Activated naive CD8-positive, alpha-beta T cell (primary cell): Measurements from ENCODE around the gene VPS52.
A peak's percentile ranks its signal among the peaks of the same experiment; 100 is the strongest.

ENCODE experiments used
- H3K27ac Mint-ChIP-seq: one replicate; pipeline ENCODE4 v1.8.0; 2021; ENCODE audit warnings: mixed read lengths
- H3K27me3 Mint-ChIP-seq: one replicate; pipeline ENCODE4 v1.8.0; 2021; ENCODE audit warnings: mixed read lengths
- H3K36me3 Mint-ChIP-seq: one replicate; pipeline ENCODE4 v1.8.0; 2021; ENCODE audit warnings: mixed read lengths
- H3K4me1 Mint-ChIP-seq: one replicate; pipeline ENCODE4 v1.8.0; 2021; ENCODE audit warnings: low read depth, mixed read lengths
- H3K4me3 Mint-ChIP-seq: one replicate; pipeline ENCODE4 v1.8.0; 2021; ENCODE audit warnings: mild to moderate bottlenecking, mixed read lengths
- H3K9me3 Mint-ChIP-seq: one replicate; pipeline ENCODE4 v1.8.0; 2021; ENCODE audit warnings: low read depth, mixed read lengths

Gene VPS52

GRCh38 chr6:33313709-33314514, 42.2 kb upstream of the VPS52 start, which contains the start of gene TAPBP:
TAPBP (minus strand) TSS chr6:33314078; CDS start chr6:33314041, 37 bp downstream.
- Mint-ChIP-seq H3K36me3 (peaks cover 3% of the 10 kb centered on the region), H3K4me1 (peaks cover 56% of the 10 kb centered on the region), H3K4me3 (peak within 1 kb of the TSS; percentile 97), H3K27ac (peak within 1 kb of the TSS; percentile 97), H3K27me3 (no peaks in the 10 kb centered on the region), H3K9me3 (no peaks in the 10 kb centered on the region)

GRCh38 chr6:33313105-33313708, 41.5 kb upstream of the VPS52 start:
- Mint-ChIP-seq H3K4me1 (peaks cover 56% of the 10 kb centered on the region), H3K27ac (peak overlapping the region; percentile 97), H3K36me3 (peaks cover 4% of the 10 kb centered on the region), H3K27me3 (no peaks in the 10 kb centered on the region), H3K9me3 (no peaks in the 10 kb centered on the region), H3K4me3 (peak overlapping the region; percentile 97)

GRCh38 chr6:33312361-33313104, 40.9 kb upstream of the VPS52 start:
- Mint-ChIP-seq H3K4me3 (peak overlapping the region; percentile 97), H3K27ac (peak overlapping the region; percentile 97), H3K4me1 (peaks cover 53% of the 10 kb centered on the region), H3K36me3 (peaks cover 4% of the 10 kb centered on the region), H3K27me3 (no peaks in the 10 kb centered on the region), H3K9me3 (no peaks in the 10 kb centered on the region)

GRCh38 chr6:33306356-33306755, 34.7 kb upstream of the VPS52 start:
- Mint-ChIP-seq H3K4me3 (no peak overlapping the region), H3K4me1 (peaks cover 43% of the 10 kb centered on the region), H3K36me3 (peaks cover 4% of the 10 kb centered on the region), H3K27me3 (no peaks in the 10 kb centered on the region), H3K27ac (peak overlapping the region; percentile 17), H3K9me3 (no peaks in the 10 kb centered on the region)

DNA sequence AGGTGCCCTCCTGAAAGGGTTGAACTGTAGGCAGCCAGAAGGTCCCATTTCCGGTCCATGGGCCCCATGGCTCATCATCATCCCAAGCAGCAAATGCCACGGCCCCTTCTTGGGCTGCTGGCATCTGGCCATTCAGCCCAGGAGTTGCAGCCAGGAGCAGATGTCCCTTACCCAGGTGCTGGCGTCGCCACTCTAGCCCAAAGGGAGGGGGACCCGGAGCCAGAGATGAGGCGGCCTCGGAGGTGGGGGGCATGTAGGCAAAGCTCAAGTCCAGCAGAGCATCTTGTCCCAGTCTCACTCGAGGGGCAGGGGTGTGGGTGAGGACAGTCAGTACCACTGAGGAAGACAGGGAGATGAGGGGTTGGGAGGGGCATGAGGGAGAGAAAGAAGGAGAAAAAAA, 33.4 kb upstream of the VPS52 start:
- Mint-ChIP-seq H3K27me3 (no peaks in the 10 kb centered on the region), H3K27ac (no peak overlapping the region), H3K36me3 (peaks cover 4% of the 10 kb centered on the region), H3K4me1 (peaks cover 41% of the 10 kb centered on the region), H3K4me3 (no peak overlapping the region), H3K9me3 (no peaks in the 10 kb centered on the region)

- peak overlapping the region; percentile 83 for H3K27ac Mint-ChIP-seq
- peaks cover 47% of the 10 kb centered on the region for H3K4me1 Mint-ChIP-seq
- no peaks in the 10 kb centered on the region for H3K9me3 Mint-ChIP-seq
- no peaks in the 10 kb centered on the region for H3K27me3 Mint-ChIP-seq
- H3K4me3 Mint-ChIP-seq, result no peak overlapping the region
- peaks cover 7% of the 10 kb centered on the region for H3K36me3 Mint-ChIP-seq
Observed at GRCh38 chr6:33304216-33304615, 32.5 kb upstream of the VPS52 start.

- Mint-ChIP-seq H3K27me3 (no peaks in the 10 kb centered on the region), H3K36me3 (peaks cover 3% of the 10 kb centered on the region), H3K9me3 (no peaks in the 10 kb centered on the region), H3K4me1 (peaks cover 46% of the 10 kb centered on the region), H3K27ac (peak overlapping the region; percentile 67), H3K4me3 (no peak overlapping the region)
Observed at GRCh38 chr6:33301877-33302276, 30.2 kb upstream of the VPS52 start.

- Mint-ChIP-seq H3K27me3 (no peaks in the 10 kb centered on the region), H3K4me1 (peaks cover 38% of the 10 kb centered on the region)
Observed at GRCh38 chr6:33299237-33299944, 27.7 kb upstream of the VPS52 start.

GRCh38 chr6:33298773-33299236, 27.1 kb upstream of the VPS52 start, which contains the start of gene RGL2:
RGL2 (minus strand) TSS chr6:33298942; CDS start chr6:33298610, 332 bp downstream.
- H3K36me3 Mint-ChIP-seq, result peaks cover 3% of the 10 kb centered on the region

More at GRCh38 chr6:33299237-33299944, 27.7 kb upstream of the VPS52 start:
- peaks cover 3% of the 10 kb centered on the region for H3K36me3 Mint-ChIP-seq
- peak overlapping the region; percentile 98 for H3K27ac Mint-ChIP-seq
- H3K4me3 Mint-ChIP-seq, result peak overlapping the region; percentile 98
- no peaks in the 10 kb centered on the region for H3K9me3 Mint-ChIP-seq

GRCh38 chr6:33297956-33298772, 26.5 kb upstream of the VPS52 start:
- Mint-ChIP-seq H3K36me3 (peaks cover 3% of the 10 kb centered on the region), H3K27ac (peak overlapping the region; percentile 92), H3K4me3 (peak overlapping the region; percentile 98), H3K4me1 (peaks cover 33% of the 10 kb centered on the region), H3K9me3 (no peaks in the 10 kb centered on the region), H3K27me3 (no peaks in the 10 kb centered on the region)

More at GRCh38 chr6:33298773-33299236, 27.1 kb upstream of the VPS52 start, which contains the start of gene RGL2:
- Mint-ChIP-seq H3K27ac (peak within 1 kb of the TSS; percentile 98), H3K9me3 (no peaks in the 10 kb centered on the region), H3K4me3 (peak within 1 kb of the TSS; percentile 98), H3K4me1 (peaks cover 36% of the 10 kb centered on the region), H3K27me3 (no peaks in the 10 kb centered on the region)

- Mint-ChIP-seq H3K27me3 (no peaks in the 10 kb centered on the region), H3K27ac (peak overlapping the region; percentile 73), H3K4me1 (peaks cover 33% of the 10 kb centered on the region), H3K4me3 (peak overlapping the region; percentile 46), H3K36me3 (peaks cover 3% of the 10 kb centered on the region), H3K9me3 (no peaks in the 10 kb centered on the region)
Observed at GRCh38 chr6:33297406-33297955, 25.8 kb upstream of the VPS52 start.

DNA sequence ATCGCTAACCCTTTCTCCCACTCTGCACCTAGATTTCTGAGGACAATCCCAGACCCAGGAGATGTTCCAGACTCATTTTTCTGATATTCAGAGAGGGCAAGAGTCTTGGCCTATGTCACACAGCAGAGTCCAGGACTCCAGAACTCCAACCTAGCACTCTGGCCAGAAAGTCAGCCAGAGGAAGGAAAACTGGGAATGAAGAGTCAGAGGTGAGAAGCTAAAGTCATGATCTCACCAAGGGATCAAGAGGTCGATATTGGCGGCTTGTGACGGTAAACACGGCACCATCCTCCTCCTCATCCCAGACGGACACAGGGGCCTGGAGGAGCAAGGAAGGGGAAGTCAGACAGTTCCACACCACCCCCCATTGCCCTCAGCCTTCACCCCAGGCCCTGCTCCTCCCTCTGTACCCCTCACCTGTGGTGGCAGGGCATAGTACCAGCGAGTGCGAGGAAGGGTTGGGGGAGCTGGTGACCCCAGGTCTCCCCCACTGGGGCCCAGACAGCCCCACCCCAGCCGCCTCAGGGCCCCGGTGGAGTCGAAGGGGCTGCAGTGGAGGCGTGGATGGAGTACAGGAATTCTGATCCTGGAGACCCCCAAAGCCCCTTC, 25.2 kb upstream of the VPS52 start:
- Mint-ChIP-seq H3K9me3 (no peaks in the 10 kb centered on the region), H3K27ac (peak overlapping the region; percentile 73), H3K27me3 (no peaks in the 10 kb centered on the region), H3K36me3 (peaks cover 3% of the 10 kb centered on the region), H3K4me3 (peak overlapping the region; percentile 46), H3K4me1 (peaks cover 33% of the 10 kb centered on the region)
